OCI-LY1 (cell line): ENCODE measurements around the gene ANKK1.

ENCODE experiments used
- H2AFZ ChIP-seq: fragments of 200-600 bp; sonication (generic), shearing (Covaris generic); 2 replicates; pipeline ENCODE4 v1.6.0; 2014; ENCODE audit warnings: antibody characterized with exemption, mild to moderate bottlenecking, low read length
- H3F3A ChIP-seq: fragments of 200-600 bp; sonication (generic), shearing (Covaris generic); 2 replicates; pipeline ENCODE4 v1.6.0; 2014; ENCODE audit warnings: mild to moderate bottlenecking, antibody characterized with exemption, low read length, moderate library complexity; ENCODE audit not compliant: insufficient read depth
- H3K27ac ChIP-seq: fragments of 200-600 bp; sonication (generic); 2 replicates; pipeline ENCODE4 v1.5.1; 2014; ENCODE audit warnings: low read length, mixed run types, mild to moderate bottlenecking, low read depth; ENCODE audit not compliant: poor library complexity, severe bottlenecking
- H3K27me3 ChIP-seq: fragments of 200-600 bp; sonication (generic); 2 replicates; pipeline ENCODE4 v1.6.0; 2014; ENCODE audit warnings: antibody characterized with exemption, mild to moderate bottlenecking, low read length, moderate library complexity; ENCODE audit not compliant: insufficient read depth
- H3K36me3 ChIP-seq: fragments of 200-600 bp; sonication (generic); 2 replicates; pipeline ENCODE4 v1.6.1; 2014; ENCODE audit warnings: mild to moderate bottlenecking, antibody characterized with exemption, low read length, moderate library complexity, mixed read lengths; ENCODE audit not compliant: insufficient read depth
- H3K4me1 ChIP-seq: fragments of 200-600 bp; sonication (generic); 2 replicates; pipeline ENCODE4 v1.5.1; 2014; ENCODE audit warnings: mild to moderate bottlenecking, low read length, moderate library complexity; ENCODE audit not compliant: insufficient read depth, severe bottlenecking
- H3K4me2 ChIP-seq: fragments of 200-600 bp; sonication (generic), shearing (Covaris generic); 2 replicates; pipeline ENCODE4 v1.6.1; 2014; ENCODE audit warnings: low read length
- H3K4me3 ChIP-seq: fragments of 200-600 bp; sonication (generic); 2 replicates; pipeline ENCODE4 v1.5.1; 2014; ENCODE audit warnings: low read length, low read depth, mild to moderate bottlenecking, mixed read lengths; ENCODE audit not compliant: poor library complexity, severe bottlenecking
- H3K79me2 ChIP-seq: fragments of 200-600 bp; shearing (Covaris generic); 2 replicates; pipeline ENCODE4 v1.6.1; 2016; ENCODE audit warnings: mixed run types, low read length, mixed read lengths; ENCODE audit not compliant: insufficient read depth
- H3K9ac ChIP-seq: fragments of 200-600 bp; sonication (generic), shearing (Covaris generic); 2 replicates; pipeline ENCODE4 v1.6.1; 2014; ENCODE audit warnings: mild to moderate bottlenecking, low read length, mixed read lengths
- H3K9me2 ChIP-seq: fragments of 200-600 bp; sonication (generic), shearing (Covaris generic); 2 replicates; pipeline ENCODE4 v1.6.1; 2014; ENCODE audit warnings: low read depth, mild to moderate bottlenecking, low read length, mixed read lengths
- H3K9me3 ChIP-seq: fragments of 200-600 bp; shearing (Covaris generic); 2 replicates; pipeline ENCODE4 v1.6.1; 2014; ENCODE audit warnings: low read length, mixed read lengths
- H4K20me1 ChIP-seq: fragments of 200-600 bp; sonication (generic), shearing (Covaris generic); 2 replicates; pipeline ENCODE4 v1.6.0; 2016; ENCODE audit warnings: mild to moderate bottlenecking, low read length; ENCODE audit not compliant: insufficient read depth
- CTCF ChIP-seq: fragments of 200-600 bp; sonication (generic), shearing (Covaris generic); IDR thresholded peaks from 2 replicates; pipeline ENCODE4 v1.5.1; 2017; ENCODE audit warnings: mild to moderate bottlenecking, antibody characterized with exemption, low read length, moderate library complexity, mixed read lengths
- EZH2 ChIP-seq: fragments of 200-600 bp; sonication (generic), shearing (Covaris generic); IDR thresholded peaks from 2 replicates; pipeline ENCODE4 v1.8.0; 2017; ENCODE audit warnings: borderline replicate concordance, mixed run types, mild to moderate bottlenecking, antibody characterized with exemption, low read length, moderate library complexity, mixed read lengths

ANKK1 gene

GRCh38 chr11:113435190-113435968 lies 47.8 kb downstream of the ANKK1 start:
- no peaks in the 10 kb centered on the region for H3K27me3 ChIP-seq
- H3K36me3 ChIP-seq: no peaks in the 10 kb centered on the region
- TF ChIP-seq EZH2: no peak
- TF ChIP-seq CTCF: no peak
- H3F3A ChIP-seq: no peaks in the 10 kb centered on the region
- H3K79me2 ChIP-seq: no peaks in the 10 kb centered on the region
- no peaks in the 10 kb centered on the region for H3K9me2 ChIP-seq
- no peak overlapping the region for H3K4me3 ChIP-seq
- H3K4me2 ChIP-seq: no peak overlapping the region
- no peaks in the 10 kb centered on the region for H4K20me1 ChIP-seq
- H2AFZ ChIP-seq: no peak overlapping the region
- no peak overlapping the region for H3K27ac ChIP-seq
- no peaks in the 10 kb centered on the region for H3K4me1 ChIP-seq
- H3K9me3 ChIP-seq: no peaks in the 10 kb centered on the region
- H3K9ac ChIP-seq: no peak overlapping the region

GRCh38 chr11:113436672-113437252 lies 49.2 kb downstream of the ANKK1 start:
- no peaks in the 10 kb centered on the region for H3K36me3 ChIP-seq
- no peak overlapping the region for H2AFZ ChIP-seq
- TF ChIP-seq CTCF (no peak), EZH2 (no peak)

GRCh38 chr11:113440816-113441215 lies 53.2 kb downstream of the ANKK1 start:
- Histone ChIP-seq H3K27ac (no peak overlapping the region), H3K9me2 (no peaks in the 10 kb centered on the region), H3K27me3 (no peaks in the 10 kb centered on the region), H3K79me2 (no peaks in the 10 kb centered on the region), H3K9me3 (no peaks in the 10 kb centered on the region), H3K9ac (no peak overlapping the region), H3F3A (no peaks in the 10 kb centered on the region), H2AFZ (no peak overlapping the region), H4K20me1 (no peaks in the 10 kb centered on the region), H3K4me2 (no peak overlapping the region), H3K36me3 (no peaks in the 10 kb centered on the region), H3K4me1 (no peaks in the 10 kb centered on the region), H3K4me3 (no peak overlapping the region)
- TF ChIP-seq CTCF: no peak
- TF ChIP-seq EZH2: no peak

More at GRCh38 chr11:113436672-113437252, 49.2 kb downstream of the ANKK1 start:
- H3F3A ChIP-seq: no peaks in the 10 kb centered on the region
- no peak overlapping the region for H3K4me2 ChIP-seq
- no peaks in the 10 kb centered on the region for H3K79me2 ChIP-seq
- no peak overlapping the region for H3K27ac ChIP-seq
- H3K9me2 ChIP-seq: no peaks in the 10 kb centered on the region
- H3K9ac ChIP-seq: no peak overlapping the region
- H3K9me3 ChIP-seq: no peaks in the 10 kb centered on the region
- no peaks in the 10 kb centered on the region for H3K27me3 ChIP-seq
- H3K4me3 ChIP-seq: no peak overlapping the region
- no peaks in the 10 kb centered on the region for H4K20me1 ChIP-seq
- no peaks in the 10 kb centered on the region for H3K4me1 ChIP-seq
